Endothelial cell of umbilical vein (primary cell): Measurements from ENCODE around the gene TAS1R1. TPM values are rescaled to one million over a fixed set of nuclear protein-coding genes. Genes with fewer than 3 reads are reported as not detected.

Experiments
- BruUV-seq: library from RNA; stranded (reverse); fragments of 400-500 nt; replicated peaks from 2 replicates; lab custom pipeline; 2021; lab: Mats Ljungman, UMichigan
- CTCF ChIA-PET: fragments of 300-600, 350-600 bp; sonication (Branson Sonifier 250); formaldehyde crosslinking; loops from one replicate; lab custom pipeline; 2021; ENCODE audit warnings: antibody characterized with exemption, inconsistent platforms; lab: Charles Lee
- POLR2A ChIA-PET: fragments of 300-600, 350-600 bp; sonication (Branson Sonifier 250); formaldehyde crosslinking; loops from one replicate; lab custom pipeline; 2021; ENCODE audit warnings: antibody characterized with exemption, inconsistent platforms; lab: Charles Lee
- DNase-seq: peaks from one replicate; pipeline ENCODE4 v3.0.0-alpha.2; 2011; ENCODE audit warnings: low read depth, low spot score
- FAIRE-seq: peaks from 2 replicates; lab custom pipeline; 2011; peaks lifted over from hg19 to GRCh38; lab: Jason Lieb, UNC
- H2AFZ ChIP-seq: 2 replicates; pipeline ENCODE4 v1.6.0; 2012; ENCODE audit warnings: low read depth, low read length, control low read depth, inconsistent platforms
- H3K27ac ChIP-seq: 2 replicates; pipeline ENCODE4 v1.5.1; 2011; ENCODE audit warnings: low read depth, mild to moderate bottlenecking, control low read depth, low read length, moderate library complexity; ENCODE audit not compliant: insufficient read depth
- H3K27me3 ChIP-seq, 2 experiments: 2 replicates each; pipeline versions ENCODE4 v1.6.0 to v1.6.1; 2011; ENCODE audit warnings: low read length in 2 of 2, mixed read lengths in 1 of 2; ENCODE audit not compliant: control insufficient read depth in 2 of 2, insufficient read depth in 2 of 2
- H3K36me3 ChIP-seq, 2 experiments: 2 replicates in 1 of 2; 3 replicates in 1 of 2; pipeline ENCODE4 v1.5.1; 2011; ENCODE audit warnings: low read length in 2 of 2, mild to moderate bottlenecking in 1 of 2, moderate library complexity in 1 of 2; ENCODE audit not compliant: control insufficient read depth in 2 of 2, insufficient read depth in 2 of 2; ENCODE audit errors: extremely low read depth in 1 of 2
- H3K4me1 ChIP-seq: 3 replicates; pipeline ENCODE4 v1.5.1; 2011; ENCODE audit warnings: mild to moderate bottlenecking, low read length; ENCODE audit not compliant: control insufficient read depth, insufficient read depth; ENCODE audit errors: extremely low read depth
- H3K4me2 ChIP-seq: 2 replicates; pipeline ENCODE4 v1.6.1; 2011; ENCODE audit warnings: low read length, control low read depth, mixed read lengths; ENCODE audit not compliant: insufficient read depth
- H3K4me3 ChIP-seq, 3 experiments: fragments of 200-600 bp in 1 of 3; sonication (generic), shearing (Covaris generic) in 1 of 3; replicated peaks in 1 of 3; 2 replicates each; pipeline ENCODE4 v1.5.1; 2011 to 2016; ENCODE audit warnings: control low read depth in 3 of 3, low read length in 3 of 3, mild to moderate bottlenecking in 2 of 3, inconsistent platforms in 1 of 3, low read depth in 1 of 3, moderate library complexity in 1 of 3; ENCODE audit not compliant: insufficient read depth in 1 of 3
- H3K79me2 ChIP-seq: 2 replicates; pipeline ENCODE4 v1.6.0; 2012; ENCODE audit warnings: low read length, inconsistent platforms; ENCODE audit not compliant: control insufficient read depth, insufficient read depth
- H3K9ac ChIP-seq: replicated peaks from 2 replicates; pipeline ENCODE3; 2011; ENCODE audit warnings: low read length, control low read depth; ENCODE audit not compliant: insufficient read depth; ENCODE audit errors: extremely low read depth
- H3K9me1 ChIP-seq: replicated peaks from 3 replicates; pipeline ENCODE4 v1.6.0; 2011; ENCODE audit warnings: mild to moderate bottlenecking, low read length; ENCODE audit not compliant: control insufficient read depth, insufficient read depth; ENCODE audit errors: extremely low read depth
- H3K9me3 ChIP-seq: replicated peaks from 2 replicates; pipeline ENCODE4 v1.5.1; 2012; ENCODE audit warnings: low read length, inconsistent platforms; ENCODE audit not compliant: control insufficient read depth, insufficient read depth
- H4K20me1 ChIP-seq: replicated peaks from 2 replicates; pipeline ENCODE3; 2011; ENCODE audit warnings: mild to moderate bottlenecking, low read length; ENCODE audit not compliant: control insufficient read depth, insufficient read depth; ENCODE audit errors: extremely low read depth
- EZH2 ChIP-seq: IDR thresholded peaks from 2 replicates; pipeline ENCODE4 v1.6.1; 2012; ENCODE audit warnings: borderline replicate concordance, low read depth, mild to moderate bottlenecking, moderate library complexity, low read length, inconsistent platforms; ENCODE audit not compliant: severe bottlenecking
- FOS ChIP-seq: IDR thresholded peaks from 2 replicates; pipeline ENCODE4 v1.6.1; 2011; ENCODE audit warnings: mild to moderate bottlenecking, low read length, moderate library complexity, borderline replicate concordance; ENCODE audit not compliant: insufficient read depth
- GATA2 ChIP-seq: IDR thresholded peaks from 2 replicates; pipeline ENCODE4 v1.7.0; 2011; ENCODE audit warnings: low read depth, mild to moderate bottlenecking, moderate library complexity, mixed read lengths, low read length; ENCODE audit not compliant: insufficient read length, insufficient read depth
- POLR2A ChIP-seq: IDR thresholded peaks from 2 replicates; pipeline ENCODE4 v1.6.1; 2012; ENCODE audit warnings: low read depth, mild to moderate bottlenecking, control low read depth, low read length
- POLR2AphosphoS5 ChIP-seq: IDR thresholded peaks from 2 replicates; pipeline ENCODE4 v1.6.1; 2012; ENCODE audit warnings: low read depth, mild to moderate bottlenecking, control low read depth, low read length, moderate library complexity; ENCODE audit not compliant: insufficient read depth
- dilution Hi-C: fragments of 300-500 bp; cut with MboI; formaldehyde crosslinking; loops from one replicate; pipeline ENCODE4 v1.15.0; 2019; ENCODE audit warnings: low sequenced_read_pairs; ENCODE audit not compliant: extremely low pct_ligation_motif_present
- intact Hi-C: fragments of 100-400 bp; cut with micrococcal nuclease; formaldehyde crosslinking; loops from one replicate; pipeline ENCODE4 v1.10.0; 2022
- polyA plus RNA-seq, 4 experiments: library from polyadenylated mRNA; depleted of rRNA in 3 of 4; stranded (reverse) in 3 of 4; unstranded in 1 of 4; fragments of >200 nt; gene quantifications; 2 replicates each; pipeline versions ENCODE4 v1.2.1 to v1.2.3, GENCODE V29; 2011 to 2012; ENCODE audit warnings: missing spikeins in 1 of 4
- total RNA-seq: library from RNA; stranded (reverse); gene quantifications from 2 replicates; pipeline ENCODE4 v1.2.3, GENCODE V29; 2021
- TF ChIP-seq, protein P1 (sequence below): IDR thresholded peaks from 2 replicates; pipeline ENCODE4 v1.6.1; 2011; ENCODE audit not compliant: insufficient read depth, insufficient read length
- TF ChIP-seq, protein P2 (sequence below), 2 donors: IDR thresholded peaks; 1 replicate in 1 of 2; 2 replicates in 1 of 2; pipeline ENCODE4 v1.5.1; 2011; ENCODE audit warnings: low read length in 2 of 2, mild to moderate bottlenecking in 2 of 2, moderate library complexity in 2 of 2, control low read depth in 1 of 2, inconsistent platforms in 1 of 2, low read depth in 1 of 2; ENCODE audit not compliant: insufficient read depth in 1 of 2; ENCODE audit errors: extremely low read depth in 1 of 2

TAS1R1 gene
- total and polyA plus RNA-seq, 2 donors (not counting 3 experiments of a cell fraction or from before 2014, with no cell fraction given), result not detected

- H3K27ac ChIP-seq, result no peak overlapping the region
- intact Hi-C loops, result no loop called here
- dilution Hi-C loops, result no loop called here
Observed at GRCh38 chr1:6505367-6506209, 49.5 kb upstream of the TAS1R1 start.

More at GRCh38 chr1:6505367-6506209, 49.5 kb upstream of the TAS1R1 start:
- Histone ChIP-seq H3K27me3 (no peaks in the 10 kb centered on the region), H3K9ac (no peak overlapping the region), H3K9me1 (no peaks in the 10 kb centered on the region), H3K36me3 (no peaks in the 10 kb centered on the region), H3K79me2 (no peaks in the 10 kb centered on the region), H3K4me1 (peaks cover 3% of the 10 kb centered on the region), H4K20me1 (no peaks in the 10 kb centered on the region), H3K9me3 (no peaks in the 10 kb centered on the region), H2AFZ (no peak overlapping the region), H3K4me2 (no peak overlapping the region), H3K4me3 (no peak overlapping the region)
- CTCF ChIA-PET, result interaction anchor here (0.9 to 3.5 kb wide), 3 partner anchors 8 to 18 kb away, joined by 3 to 28 read pairs (median 5); no protein-coding TSS in a partner anchor
- no TSS peak for BruUV-seq
- FAIRE-seq, result no peak
- DNase-seq, result no peak
- TF ChIP-seq EZH2 (no peak), POLR2A (no peak), FOS (no peak), POLR2AphosphoS5 (no peak), GATA2 (no peak)
- TF ChIP-seq, protein P1, sequence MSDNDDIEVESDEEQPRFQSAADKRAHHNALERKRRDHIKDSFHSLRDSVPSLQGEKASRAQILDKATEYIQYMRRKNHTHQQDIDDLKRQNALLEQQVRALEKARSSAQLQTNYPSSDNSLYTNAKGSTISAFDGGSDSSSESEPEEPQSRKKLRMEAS, result no peak
- TF ChIP-seq, protein P2, sequence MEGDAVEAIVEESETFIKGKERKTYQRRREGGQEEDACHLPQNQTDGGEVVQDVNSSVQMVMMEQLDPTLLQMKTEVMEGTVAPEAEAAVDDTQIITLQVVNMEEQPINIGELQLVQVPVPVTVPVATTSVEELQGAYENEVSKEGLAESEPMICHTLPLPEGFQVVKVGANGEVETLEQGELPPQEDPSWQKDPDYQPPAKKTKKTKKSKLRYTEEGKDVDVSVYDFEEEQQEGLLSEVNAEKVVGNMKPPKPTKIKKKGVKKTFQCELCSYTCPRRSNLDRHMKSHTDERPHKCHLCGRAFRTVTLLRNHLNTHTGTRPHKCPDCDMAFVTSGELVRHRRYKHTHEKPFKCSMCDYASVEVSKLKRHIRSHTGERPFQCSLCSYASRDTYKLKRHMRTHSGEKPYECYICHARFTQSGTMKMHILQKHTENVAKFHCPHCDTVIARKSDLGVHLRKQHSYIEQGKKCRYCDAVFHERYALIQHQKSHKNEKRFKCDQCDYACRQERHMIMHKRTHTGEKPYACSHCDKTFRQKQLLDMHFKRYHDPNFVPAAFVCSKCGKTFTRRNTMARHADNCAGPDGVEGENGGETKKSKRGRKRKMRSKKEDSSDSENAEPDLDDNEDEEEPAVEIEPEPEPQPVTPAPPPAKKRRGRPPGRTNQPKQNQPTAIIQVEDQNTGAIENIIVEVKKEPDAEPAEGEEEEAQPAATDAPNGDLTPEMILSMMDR (IDR thresholded peaks at IDR 0.05; ENCODE audit: extremely low read depth in 1 of 2, insufficient read depth in 1 of 2, low read depth in 1 of 2, low read length in 2 of 2), result no peak
- POLR2A ChIA-PET, result no interaction called here
